Fibroblast of skin of left biceps (primary cell): ENCODE results near the gene GPAT2.
A peak's percentile ranks its signal among the peaks of the same experiment; 100 is the strongest.
"Not testable (repeated sequence)": the region's sequence is repeated elsewhere in the genome, so short reads cannot be mapped to it uniquely, and the experiment has no call there.

ENCODE experiments used
- DNase-seq, 2 experiments: peaks; one replicate each; pipeline ENCODE4 v3.0.0-alpha.2; 2013; ENCODE audit warnings: low read depth in 2 of 2

GPAT2 gene

GRCh38 chr2:96065381-96065930 is 30.7 kb upstream of the GPAT2 start:
- DNase-seq: no peak

- not testable (repeated sequence) for DNase-seq
These were observed 30.0 kb upstream of the GPAT2 start for GRCh38 chr2:96064760-96065159.

GRCh38 chr2:96064047-96064675 is 29.4 kb upstream of the GPAT2 start:
- not testable (repeated sequence) for DNase-seq

- peak; percentile 5 to 8 for DNase-seq
These were observed 28.6 kb upstream of the GPAT2 start for GRCh38 chr2:96063116-96063899.

GRCh38 chr2:96062483-96062882 is 27.8 kb upstream of the GPAT2 start:
- not testable (repeated sequence) for DNase-seq

- DNase-seq: not testable (repeated sequence)
These were observed 27.2 kb upstream of the GPAT2 start for GRCh38 chr2:96061901-96062300.

GRCh38 chr2:96061197-96061817 is 26.6 kb upstream of the GPAT2 start:
- DNase-seq: not testable (repeated sequence)

- DNase-seq: not testable (repeated sequence)
These were observed 25.6 kb upstream of the GPAT2 start for GRCh38 chr2:96060325-96060724.

- not testable (repeated sequence) for DNase-seq
These were observed 24.7 kb upstream of the GPAT2 start for GRCh38 chr2:96059443-96059842.

GRCh38 chr2:96055830-96056229 is 21.1 kb upstream of the GPAT2 start:
- not testable (repeated sequence) for DNase-seq

GRCh38 chr2:96054537-96054936 is 19.8 kb upstream of the GPAT2 start:
- not testable (repeated sequence) for DNase-seq

- DNase-seq: not testable (repeated sequence)
These were observed 18.7 kb upstream of the GPAT2 start for GRCh38 chr2:96053385-96053784.

- not testable (repeated sequence) for DNase-seq
These were observed 17.9 kb upstream of the GPAT2 start for GRCh38 chr2:96052632-96053031.

GRCh38 chr2:96049917-96050262 is 15.2 kb upstream of the GPAT2 start:
- DNase-seq: not testable (repeated sequence)

- DNase-seq: not testable (repeated sequence)
These were observed 14.6 kb upstream of the GPAT2 start for GRCh38 chr2:96049049-96049916.

GRCh38 chr2:96035554-96035953 is 838 bp upstream of the GPAT2 start:
- not testable (repeated sequence) for DNase-seq

- DNase-seq: not testable (repeated sequence)
These were observed 719 bp downstream of the GPAT2 start for GRCh38 chr2:96033997-96034396.

GRCh38 chr2:96027725-96028325 is 6.9 kb downstream of the GPAT2 start:
- DNase-seq: not testable (repeated sequence)

- not testable (repeated sequence) for DNase-seq
These were observed 9.0 kb downstream of the GPAT2 start for GRCh38 chr2:96025755-96026154.

- no peak for DNase-seq
These were observed 9.6 kb downstream of the GPAT2 start for GRCh38 chr2:96025194-96025492.
